ENCODE measurements around the gene PRPF40A.
A peak's percentile ranks its signal among the peaks of the same experiment; 100 is the strongest.
"Not testable (repeated sequence)": the region's sequence is repeated elsewhere in the genome, so short reads cannot be mapped to it uniquely, and the experiment has no call there.

PRPF40A gene

DNA sequence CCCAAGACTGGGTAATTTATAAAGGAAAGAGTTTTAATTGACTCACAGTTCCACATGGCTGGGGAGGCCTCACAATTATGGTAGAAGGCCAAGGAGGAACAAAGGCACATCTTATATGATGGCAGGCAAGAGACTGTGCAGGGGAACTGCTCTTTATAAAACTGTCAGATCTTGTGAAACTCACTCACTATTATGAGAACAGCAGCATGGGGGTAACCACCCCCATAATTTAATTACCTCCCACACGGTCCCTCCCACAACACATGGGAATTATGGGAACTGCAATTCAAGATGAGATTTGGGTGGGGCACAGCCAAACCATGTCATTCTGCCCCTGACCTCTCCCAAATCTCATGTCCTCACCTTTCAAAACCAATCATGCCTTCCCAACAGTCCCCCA is 20.2 kb upstream of the PRPF40A start:
- H3K36me3 ChIP-seq (ENCODE audit: control insufficient read depth in 4 of 4, insufficient read depth in 4 of 4, low read length in 3 of 4), result peaks cover 6 to 39% (median 28%) of the 10 kb centered on the region in 4 experiments
- H3K9me3 ChIP-seq (ENCODE audit: control extremely low read depth in 1 of 5, control insufficient read depth in 4 of 5, insufficient read depth in 2 of 5, low read depth in 1 of 5, low read length in 4 of 5); H3K27ac ChIP-seq (ENCODE audit: insufficient read depth in 1 of 2, low read depth in 1 of 2, low read length in 2 of 2, poor library complexity in 1 of 2, severe bottlenecking in 2 of 2); H3K4me1 ChIP-seq (ENCODE audit: control extremely low read depth in 1 of 4, control insufficient read depth in 4 of 4, insufficient read depth in 4 of 4, low read length in 3 of 4); DNase-seq; H3K27me3 ChIP-seq (replicated peaks in 2 of 5; ENCODE audit: control insufficient read depth in 4 of 5, insufficient read depth in 5 of 5, low read length in 4 of 5); POLR2A ChIA-PET; H3K4me3 ChIP-seq (ENCODE audit: control insufficient read depth in 1 of 7, extremely low read depth in 1 of 7, insufficient read depth in 4 of 7, low read depth in 2 of 7, low read length in 6 of 7): not testable (repeated sequence)
- CTCF ChIA-PET, result interaction anchor here (1.1 kb wide), 1 partner anchor 16 kb away, joined by 4 read pairs; no protein-coding TSS in a partner anchor
- WGBS (ENCODE audit: insufficient coverage), result no CpG with 5 or more reads among the region's 1 CpG

DNA sequence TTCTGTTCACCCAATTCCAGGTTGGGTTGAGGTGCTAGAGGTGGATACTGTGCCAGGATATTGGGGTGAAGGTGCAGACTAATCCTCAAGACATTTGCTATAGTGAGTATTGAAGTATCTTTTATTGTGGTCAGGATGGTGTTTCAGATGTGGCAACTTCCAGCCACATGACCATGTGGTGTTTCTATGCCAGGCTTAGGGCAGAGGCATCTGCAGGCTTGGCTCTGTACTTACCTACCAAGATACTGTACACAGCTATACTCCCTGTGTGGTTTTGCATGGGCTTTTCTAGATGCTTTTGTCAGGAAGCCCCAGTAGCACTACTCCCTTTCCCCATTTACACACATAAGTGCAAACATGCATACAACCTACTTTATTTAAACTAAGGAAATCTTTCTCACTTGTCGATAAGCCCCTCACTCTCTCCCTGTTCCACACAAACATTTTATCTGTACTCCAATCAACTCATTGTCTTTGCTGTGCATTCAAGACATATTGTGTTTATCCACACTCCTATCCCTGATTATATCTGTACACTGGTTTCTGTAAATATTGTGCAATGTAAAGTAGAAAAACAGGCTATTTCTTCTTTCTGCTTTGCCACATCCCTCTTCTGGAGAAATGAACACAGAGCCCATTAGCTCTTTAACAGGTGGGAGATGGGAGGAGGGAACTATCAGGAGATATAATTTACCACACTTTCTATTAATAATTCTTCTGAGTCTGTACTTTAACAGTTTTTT is 13.5 kb upstream of the PRPF40A start:
- POLR2A ChIA-PET, result interaction anchor here (1.3 kb wide), 1 partner anchor 10 kb away, joined by 4 read pairs; no protein-coding TSS in a partner anchor
- Histone ChIP-seq H3K9me3 (ENCODE audit: control extremely low read depth in 1 of 5, control insufficient read depth in 4 of 5, insufficient read depth in 2 of 5, low read depth in 1 of 5, low read length in 4 of 5) (no peaks in the 10 kb centered on the region), H3K4me1 (ENCODE audit: control extremely low read depth in 1 of 4, control insufficient read depth in 4 of 4, insufficient read depth in 4 of 4, low read length in 3 of 4) (peaks cover 2 to 21% (median 11%) of the 10 kb centered on the region in 4 experiments), H3K27me3 (replicated peaks in 2 of 5; ENCODE audit: control insufficient read depth in 4 of 5, insufficient read depth in 5 of 5, low read length in 4 of 5) (no peaks in the 10 kb centered on the region), H3K27ac (ENCODE audit: insufficient read depth in 1 of 2, low read depth in 1 of 2, low read length in 2 of 2, poor library complexity in 1 of 2, severe bottlenecking in 2 of 2) (no peak overlapping the region), H3K36me3 (ENCODE audit: control insufficient read depth in 4 of 4, insufficient read depth in 4 of 4, low read length in 3 of 4) (peaks cover 0 to 13% (median 8%) of the 10 kb centered on the region in 4 experiments), H3K4me3 (ENCODE audit: control insufficient read depth in 1 of 7, extremely low read depth in 1 of 7, insufficient read depth in 4 of 7, low read depth in 2 of 7, low read length in 6 of 7) (peak overlapping the region in 1 of 7 experiments; percentile 5)
- DNase-seq, result peak in 2 of 3 donors; percentile 64 to 65
- no CpG with 5 or more reads among the region's 1 CpG for WGBS (ENCODE audit: insufficient coverage)
- CTCF ChIA-PET, result interaction anchor here (1.2 to 2.2 kb wide), 3 partner anchors 10 to 13 kb away, joined by 5 to 9 read pairs (median 6); partner anchors contain the start of genes ARL6IP6 and PRPF40A

DNA sequence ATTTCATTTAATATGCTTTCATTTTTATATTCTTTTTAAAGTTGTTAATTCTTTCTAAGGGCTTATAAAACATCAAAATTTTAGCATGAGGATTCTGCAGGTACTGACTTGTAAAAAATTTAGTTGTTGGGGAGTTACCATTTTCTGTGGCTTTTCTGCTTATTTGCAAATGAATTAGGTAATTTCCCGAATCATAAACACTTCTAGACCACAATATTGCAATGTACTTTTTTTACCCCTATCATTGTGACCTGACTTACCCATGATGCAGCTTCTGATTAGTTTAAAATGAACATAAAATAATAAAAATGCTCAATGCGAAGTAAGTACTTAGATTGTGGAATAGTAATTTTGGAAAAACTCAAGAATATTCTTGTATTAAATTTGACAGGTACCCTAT is 12.6 kb upstream of the PRPF40A start:
- peak in 2 of 3 donors; percentile 31 to 32 for DNase-seq
- ChIA-PET POLR2A (interaction anchor here (1.3 kb wide), 1 partner anchor 10 kb away, joined by 4 read pairs; no protein-coding TSS in a partner anchor), CTCF (interaction anchor here (1.0 to 1.6 kb wide), 5 partner anchors 8 to 17 kb away, joined by 3 to 11 read pairs (median 4); no protein-coding TSS in a partner anchor)
- H3K4me3 ChIP-seq (ENCODE audit: control insufficient read depth in 1 of 7, extremely low read depth in 1 of 7, insufficient read depth in 4 of 7, low read depth in 2 of 7, low read length in 6 of 7), result no peak overlapping the region
- no peak overlapping the region for H3K27ac ChIP-seq (ENCODE audit: insufficient read depth in 1 of 2, low read depth in 1 of 2, low read length in 2 of 2, poor library complexity in 1 of 2, severe bottlenecking in 2 of 2)
- no peaks in the 10 kb centered on the region for H3K9me3 ChIP-seq (ENCODE audit: control extremely low read depth in 1 of 5, control insufficient read depth in 4 of 5, insufficient read depth in 2 of 5, low read depth in 1 of 5, low read length in 4 of 5)
- no peaks in the 10 kb centered on the region for H3K27me3 ChIP-seq (replicated peaks in 2 of 5; ENCODE audit: control insufficient read depth in 4 of 5, insufficient read depth in 5 of 5, low read length in 4 of 5)
- WGBS (ENCODE audit: insufficient coverage), result no CpG with 5 or more reads among the region's 2 CpGs
- peaks cover 2 to 21% (median 11%) of the 10 kb centered on the region in 4 experiments for H3K4me1 ChIP-seq (ENCODE audit: control extremely low read depth in 1 of 4, control insufficient read depth in 4 of 4, insufficient read depth in 4 of 4, low read length in 3 of 4)
- H3K36me3 ChIP-seq (ENCODE audit: control insufficient read depth in 4 of 4, insufficient read depth in 4 of 4, low read length in 3 of 4), result peaks cover 0 to 5% (median 4%) of the 10 kb centered on the region in 4 experiments

DNA sequence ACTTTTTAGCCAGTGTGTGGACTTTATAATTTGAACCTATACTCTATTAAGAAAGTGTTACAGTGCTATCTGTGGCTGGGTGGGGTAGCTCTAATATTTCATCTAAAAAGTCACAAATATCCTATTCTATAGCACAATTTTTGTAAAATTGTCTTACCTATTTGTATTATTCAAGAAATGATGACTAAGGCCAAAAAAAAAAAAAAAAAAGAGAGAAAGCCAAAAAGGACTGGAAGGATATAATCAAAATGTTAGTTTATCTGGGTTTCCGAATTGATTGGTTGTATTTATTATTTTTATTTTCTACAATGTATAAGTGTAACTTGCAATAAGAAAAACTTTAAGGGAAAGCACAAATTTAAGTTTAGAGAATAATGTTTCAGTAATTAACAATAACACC is 6.7 kb upstream of the PRPF40A start:
- Histone ChIP-seq H3K4me3 (ENCODE audit: control insufficient read depth in 1 of 7, extremely low read depth in 1 of 7, insufficient read depth in 4 of 7, low read depth in 2 of 7, low read length in 6 of 7) (no peak overlapping the region), H3K9me3 (ENCODE audit: control extremely low read depth in 1 of 5, control insufficient read depth in 4 of 5, insufficient read depth in 2 of 5, low read depth in 1 of 5, low read length in 4 of 5) (no peaks in the 10 kb centered on the region), H3K27me3 (replicated peaks in 2 of 5; ENCODE audit: control insufficient read depth in 4 of 5, insufficient read depth in 5 of 5, low read length in 4 of 5) (no peaks in the 10 kb centered on the region), H3K4me1 (ENCODE audit: control extremely low read depth in 1 of 4, control insufficient read depth in 4 of 4, insufficient read depth in 4 of 4, low read length in 3 of 4) (peaks cover 11 to 23% (median 15%) of the 10 kb centered on the region in 4 experiments), H3K27ac (ENCODE audit: insufficient read depth in 1 of 2, low read depth in 1 of 2, low read length in 2 of 2, poor library complexity in 1 of 2, severe bottlenecking in 2 of 2) (no peak overlapping the region), H3K36me3 (ENCODE audit: control insufficient read depth in 4 of 4, insufficient read depth in 4 of 4, low read length in 3 of 4) (peaks cover 2 to 17% (median 10%) of the 10 kb centered on the region in 4 experiments)
- ChIA-PET POLR2A (no interaction called here), CTCF (interaction anchor here (0.5 kb wide), 1 partner anchor 1167 kb away, joined by 3 read pairs; no protein-coding TSS in a partner anchor)
- WGBS (ENCODE audit: insufficient coverage), result no CpG with 5 or more reads among the region's 1 CpG
- no peak for DNase-seq

DNA sequence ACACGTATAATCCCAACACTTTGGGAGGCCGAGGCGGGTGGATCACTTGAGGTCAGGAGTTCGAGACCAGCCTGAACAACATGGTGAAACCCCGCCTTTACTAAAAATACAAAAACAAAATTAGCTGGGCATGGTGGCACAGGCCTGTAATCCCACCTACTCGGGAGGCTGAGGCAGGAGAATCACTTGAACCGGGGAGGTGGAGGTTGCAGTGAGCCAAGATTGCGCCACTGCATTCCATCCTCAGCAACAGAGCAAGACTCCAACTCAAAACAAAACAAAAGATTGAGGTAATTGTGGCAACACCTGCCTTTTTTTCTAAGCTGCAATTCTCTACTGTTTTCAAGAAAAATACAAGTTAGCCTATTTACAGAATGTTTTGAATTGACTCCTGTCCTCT is 5.4 kb upstream of the PRPF40A start:
- H3K27ac ChIP-seq (ENCODE audit: insufficient read depth in 1 of 2, low read depth in 1 of 2, low read length in 2 of 2, poor library complexity in 1 of 2, severe bottlenecking in 2 of 2); H3K4me3 ChIP-seq (ENCODE audit: control insufficient read depth in 1 of 7, extremely low read depth in 1 of 7, insufficient read depth in 4 of 7, low read depth in 2 of 7, low read length in 6 of 7); CTCF ChIA-PET; POLR2A ChIA-PET; H3K27me3 ChIP-seq (replicated peaks in 2 of 5; ENCODE audit: control insufficient read depth in 4 of 5, insufficient read depth in 5 of 5, low read length in 4 of 5); H3K9me3 ChIP-seq (ENCODE audit: control extremely low read depth in 1 of 5, control insufficient read depth in 4 of 5, insufficient read depth in 2 of 5, low read depth in 1 of 5, low read length in 4 of 5); DNase-seq: not testable (repeated sequence)
- peaks cover 2 to 17% (median 9%) of the 10 kb centered on the region in 4 experiments for H3K36me3 ChIP-seq (ENCODE audit: control insufficient read depth in 4 of 4, insufficient read depth in 4 of 4, low read length in 3 of 4)
- peaks cover 13 to 23% (median 16%) of the 10 kb centered on the region in 4 experiments for H3K4me1 ChIP-seq (ENCODE audit: control extremely low read depth in 1 of 4, control insufficient read depth in 4 of 4, insufficient read depth in 4 of 4, low read length in 3 of 4)
- 83% methylated on average over 2 of the region's 8 CpGs for WGBS (ENCODE audit: insufficient coverage)

DNA sequence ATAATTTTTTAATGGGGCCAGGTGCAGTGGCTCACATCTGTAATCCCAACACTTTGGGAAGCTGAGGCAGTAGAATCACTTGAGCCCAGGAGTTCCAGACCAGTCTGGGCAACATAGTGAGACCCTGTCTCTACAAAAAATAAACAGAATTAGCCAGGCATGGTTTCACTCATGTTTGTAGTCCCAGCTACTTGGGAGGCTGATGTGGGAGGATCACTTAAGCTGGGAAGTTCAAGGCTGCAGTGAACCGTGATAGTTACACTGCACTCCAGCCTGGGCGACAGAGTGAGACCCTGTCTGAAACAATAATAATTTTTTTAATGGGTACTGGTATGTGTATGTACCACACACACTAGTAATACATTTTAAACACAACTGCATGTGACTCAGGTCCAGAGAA is 3.5 kb upstream of the PRPF40A start:
- no peak for DNase-seq
- H3K27ac ChIP-seq (ENCODE audit: insufficient read depth in 1 of 2, low read depth in 1 of 2, low read length in 2 of 2, poor library complexity in 1 of 2, severe bottlenecking in 2 of 2), result no peak overlapping the region
- no peaks in the 10 kb centered on the region for H3K9me3 ChIP-seq (ENCODE audit: control extremely low read depth in 1 of 5, control insufficient read depth in 4 of 5, insufficient read depth in 2 of 5, low read depth in 1 of 5, low read length in 4 of 5)
- H3K4me3 ChIP-seq (ENCODE audit: control insufficient read depth in 1 of 7, extremely low read depth in 1 of 7, insufficient read depth in 4 of 7, low read depth in 2 of 7, low read length in 6 of 7), result peak overlapping the region in 1 of 7 experiments; percentile 95
- H3K4me1 ChIP-seq (ENCODE audit: control extremely low read depth in 1 of 4, control insufficient read depth in 4 of 4, insufficient read depth in 4 of 4, low read length in 3 of 4), result peaks cover 21 to 28% (median 22%) of the 10 kb centered on the region in 4 experiments
- ChIA-PET CTCF (interaction anchor here (0.5 to 1.4 kb wide), 4 partner anchors 9 to 1253 kb away, joined by 3 to 6 read pairs (median 4); no protein-coding TSS in a partner anchor), POLR2A (interaction anchor here (1.1 kb wide), 1 partner anchor 9 kb away, joined by 4 read pairs; no protein-coding TSS in a partner anchor)
- peaks cover 0 to 14% (median 7%) of the 10 kb centered on the region in 4 experiments for H3K36me3 ChIP-seq (ENCODE audit: control insufficient read depth in 4 of 4, insufficient read depth in 4 of 4, low read length in 3 of 4)
- WGBS (ENCODE audit: insufficient coverage), result no CpG with 5 or more reads among the region's 2 CpGs
- no peaks in the 10 kb centered on the region for H3K27me3 ChIP-seq (replicated peaks in 2 of 5; ENCODE audit: control insufficient read depth in 4 of 5, insufficient read depth in 5 of 5, low read length in 4 of 5)

All from common myeloid progenitor, CD34-positive (primary cell).